Naive thymus-derived CD8-positive, alpha-beta T cell (primary cell): ENCODE measurements around the gene DLG1. TPM values are rescaled to one million over a fixed set of nuclear protein-coding genes. Genes with fewer than 3 reads are reported as not detected.
"Not testable (repeated sequence)": the region's sequence is repeated elsewhere in the genome, so short reads cannot be mapped to it uniquely, and the experiment has no call there.

Experiments used
- ATAC-seq, 2 donors: fragments of 150-1000 bp; cut with Tn5 transposase in 1 of 2; sonication (Bioruptor Pico), chemical (Tn5 transposase) in 1 of 2; 1 replicate in 1 of 2; 2 replicates in 1 of 2; pipeline ENCODE4 v1.10.0; 2021; ENCODE audit warnings: mild to moderate bottlenecking in 2 of 2, moderate library complexity in 2 of 2
- POLR2A ChIA-PET: fragments of 350-600 bp; sonication (Branson Sonifier 250); formaldehyde crosslinking; loops from one replicate; lab custom pipeline; 2021; ENCODE audit warnings: antibody characterized with exemption; lab: Charles Lee
- DNase-seq, 10 donors: peaks; one replicate each; pipeline versions ENCODE4 v3.0.0 to v3.0.0-alpha.2; 2020 to 2022
- H3K27ac Mint-ChIP-seq, 10 donors: one replicate each; pipeline ENCODE4 v1.8.0; 2020 to 2022; ENCODE audit warnings: mild to moderate bottlenecking in 10 of 10, mixed read lengths in 10 of 10, moderate library complexity in 4 of 10, inconsistent platforms in 1 of 10
- H3K27me3 Mint-ChIP-seq, 5 donors: one replicate each; pipeline ENCODE4 v1.8.0; 2021 to 2022; ENCODE audit warnings: mixed read lengths in 5 of 5
- H3K36me3 Mint-ChIP-seq, 3 donors: one replicate each; pipeline ENCODE4 v1.8.0; 2020 to 2022; ENCODE audit warnings: mixed read lengths in 3 of 3, mild to moderate bottlenecking in 2 of 3, inconsistent platforms in 1 of 3
- H3K4me1 Mint-ChIP-seq, 4 donors: one replicate each; pipeline ENCODE4 v1.8.0; 2021 to 2022; ENCODE audit warnings: mixed read lengths in 4 of 4
- H3K4me3 Mint-ChIP-seq, 10 donors: one replicate each; pipeline ENCODE4 v1.8.0; 2020 to 2022; ENCODE audit warnings: mild to moderate bottlenecking in 10 of 10, mixed read lengths in 10 of 10, moderate library complexity in 6 of 10, inconsistent platforms in 1 of 10
- H3K9me3 Mint-ChIP-seq, 9 donors: one replicate each; pipeline ENCODE4 v1.8.0; 2020 to 2022; ENCODE audit warnings: mixed read lengths in 9 of 9, mild to moderate bottlenecking in 3 of 9, inconsistent platforms in 1 of 9, moderate library complexity in 1 of 9
- polyA plus RNA-seq, 3 donors: library from polyadenylated mRNA; unstranded; fragments of 300-500 nt; fragmentation: Illumina TruSeq; gene quantifications; one replicate each; pipeline ENCODE4 v1.2.3, GENCODE V29; 2021
- total RNA-seq, 8 experiments: library from RNA in 2 of 8; stranded (reverse) in 2 of 8; gene quantifications; one replicate each; pipeline ENCODE4 v1.2.3 and lab custom pipeline; 2021 to 2026

DLG1 gene
- total and polyA plus RNA-seq, 5 experiments from 2014 or later: 23.5 to 87.1 (median 28.5) TPM

DNA sequence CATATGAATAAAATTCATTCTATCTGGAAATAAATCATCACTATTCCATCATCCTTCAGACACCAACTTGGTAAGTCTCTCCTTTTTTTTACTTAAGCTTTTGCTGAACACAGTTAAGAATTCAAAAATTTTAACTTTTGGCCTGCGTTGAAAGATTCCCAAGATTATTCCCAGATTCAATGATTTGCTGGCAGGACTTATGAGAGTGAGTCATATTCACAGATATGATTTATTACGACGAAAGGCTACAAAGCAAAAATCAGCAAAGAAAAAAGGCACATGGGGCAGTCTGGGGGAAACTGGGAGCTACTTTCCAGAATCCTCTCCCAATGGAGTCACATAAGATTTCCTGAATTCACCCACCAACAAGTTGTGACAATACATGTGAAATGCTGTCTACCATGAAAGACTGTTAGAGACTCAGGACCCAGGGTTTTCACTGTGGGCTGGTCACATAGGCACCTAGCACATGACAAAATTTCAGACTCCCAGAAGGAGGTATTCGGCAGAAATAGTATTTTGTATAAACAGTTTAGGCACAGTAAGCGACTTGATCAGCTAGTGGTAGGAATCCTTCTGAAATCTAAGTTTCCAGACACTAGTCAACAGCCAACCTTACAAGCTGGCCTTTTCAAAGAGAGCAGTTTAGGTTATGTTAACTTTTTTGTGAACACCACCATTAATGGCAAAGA, 82.1 kb downstream of the DLG1 start:
- H3K36me3 Mint-ChIP-seq: peaks cover 6 to 10% (median 8%) of the 10 kb centered on the region in 3 donors
- H3K27ac Mint-ChIP-seq: no peak overlapping the region
- POLR2A ChIA-PET: no interaction called here

DNA sequence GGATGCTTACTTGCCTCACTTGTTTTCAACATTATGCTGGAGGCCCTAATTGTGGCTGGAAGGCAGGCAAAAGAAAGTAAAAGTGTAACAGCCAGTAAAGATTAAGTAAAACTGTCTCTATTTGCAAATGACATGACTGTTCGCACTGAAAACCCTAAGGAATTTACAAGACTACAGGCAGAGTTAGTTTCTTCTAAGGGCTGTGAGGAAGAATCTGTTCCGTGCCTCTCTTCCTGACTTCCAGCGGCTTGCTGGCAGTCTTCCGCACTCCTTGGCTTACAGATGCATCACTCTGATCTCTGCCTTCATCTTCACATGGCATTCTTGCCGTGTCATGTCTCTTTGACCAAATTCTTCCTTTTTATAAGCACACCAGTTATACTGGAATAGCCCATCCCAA, 86.1 kb downstream of the DLG1 start:
- H3K27me3 Mint-ChIP-seq: no peaks in the 10 kb centered on the region
- peaks cover 4 to 15% (median 10%) of the 10 kb centered on the region in 3 donors for H3K36me3 Mint-ChIP-seq
- no peak overlapping the region for H3K4me3 Mint-ChIP-seq
- H3K9me3 Mint-ChIP-seq: peaks cover 0 to 12% (median 4%) of the 10 kb centered on the region in 9 donors
- no peak for DNase-seq
- H3K27ac Mint-ChIP-seq: no peak overlapping the region
- H3K4me1 Mint-ChIP-seq: peaks cover 28 to 74% (median 58%) of the 10 kb centered on the region in 4 donors
- POLR2A ChIA-PET: no interaction called here
- ATAC-seq: no peak

More for the DNA sequence above, 82.1 kb downstream of the DLG1 start:
- no peaks in the 10 kb centered on the region for H3K27me3 Mint-ChIP-seq
- peaks cover 25 to 59% (median 46%) of the 10 kb centered on the region in 4 donors for H3K4me1 Mint-ChIP-seq
- no peak overlapping the region for H3K4me3 Mint-ChIP-seq
- ATAC-seq (no peak), DNase-seq (no peak)
- peaks cover 0 to 12% (median 4%) of the 10 kb centered on the region in 9 donors for H3K9me3 Mint-ChIP-seq

DNA sequence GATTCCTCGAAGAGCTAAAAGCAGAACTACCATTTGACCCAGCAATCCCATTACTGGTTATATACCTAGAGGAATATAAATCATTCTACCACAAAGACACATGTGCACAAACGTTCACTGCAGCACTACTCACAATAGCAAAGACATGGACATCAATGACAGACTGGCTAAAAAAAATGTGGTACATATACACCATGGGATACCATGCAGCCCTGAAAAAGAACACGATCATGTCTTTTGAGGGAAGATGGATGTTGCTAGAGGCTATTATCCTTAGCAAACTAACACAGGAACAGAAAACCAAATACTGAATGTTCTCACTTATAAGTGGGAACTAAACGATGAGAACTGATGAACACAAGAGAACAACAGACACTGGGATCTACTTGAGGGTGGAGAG, 86.7 kb downstream of the DLG1 start:
- POLR2A ChIA-PET, ATAC-seq: not testable (repeated sequence)

GRCh38 chr3:197209366-197210260, 88.8 kb downstream of the DLG1 start:
- peak overlapping the region in 3 of 10 donors; percentile 1 to 62 (median 4) for H3K4me3 Mint-ChIP-seq
- peaks cover 4 to 15% (median 10%) of the 10 kb centered on the region in 3 donors for H3K36me3 Mint-ChIP-seq
- H3K27ac Mint-ChIP-seq: peak overlapping the region in 5 of 10 donors; percentile 5 to 77 (median 13)
- H3K4me1 Mint-ChIP-seq: peaks cover 34 to 75% (median 62%) of the 10 kb centered on the region in 4 donors
- ATAC-seq (no peak), DNase-seq (no peak)
- no peaks in the 10 kb centered on the region for H3K27me3 Mint-ChIP-seq
- POLR2A ChIA-PET: no interaction called here
- peaks cover 0 to 12% (median 4%) of the 10 kb centered on the region in 9 donors for H3K9me3 Mint-ChIP-seq

More for the DNA sequence above, 86.7 kb downstream of the DLG1 start:
- not testable (repeated sequence) for DNase-seq, H3K4me3 Mint-ChIP-seq, H3K27me3 Mint-ChIP-seq
- peaks cover 27 to 71% (median 57%) of the 10 kb centered on the region in 4 donors for H3K4me1 Mint-ChIP-seq
- peaks cover 0 to 12% (median 4%) of the 10 kb centered on the region in 9 donors for H3K9me3 Mint-ChIP-seq
- H3K36me3 Mint-ChIP-seq: peaks cover 4 to 15% (median 10%) of the 10 kb centered on the region in 3 donors
- peak overlapping the region in 1 of 10 donors; percentile 13 for H3K27ac Mint-ChIP-seq

DNA sequence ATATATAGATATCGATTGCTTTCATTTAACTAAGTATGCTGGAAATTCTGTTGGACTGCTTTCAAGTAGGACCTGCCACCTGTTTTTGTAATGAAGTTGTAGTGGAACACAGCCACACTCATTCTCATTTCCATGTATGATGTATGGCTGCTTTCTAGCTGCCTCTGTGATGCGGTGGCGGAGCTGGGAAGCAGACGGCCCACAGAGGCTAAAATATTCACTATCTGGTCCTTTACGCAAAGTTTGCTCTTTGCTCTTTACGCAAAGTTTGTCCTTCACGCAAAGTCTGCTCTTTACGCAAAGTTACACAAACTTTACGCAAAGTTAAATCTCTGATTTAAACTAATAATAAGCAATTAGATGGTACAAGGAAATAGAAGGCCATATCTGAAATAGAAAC, 91.5 kb downstream of the DLG1 start:
- H3K27me3 Mint-ChIP-seq: no peaks in the 10 kb centered on the region
- H3K9me3 Mint-ChIP-seq: peaks cover 0 to 8% (median 3%) of the 10 kb centered on the region in 9 donors
- H3K4me1 Mint-ChIP-seq: peaks cover 36 to 83% (median 72%) of the 10 kb centered on the region in 4 donors
- DNase-seq (no peak), ATAC-seq (no peak)
- POLR2A ChIA-PET: no interaction called here
- H3K4me3 Mint-ChIP-seq: no peak overlapping the region
- H3K27ac Mint-ChIP-seq: no peak overlapping the region
- peaks cover 0 to 13% (median 4%) of the 10 kb centered on the region in 3 donors for H3K36me3 Mint-ChIP-seq

GRCh38 chr3:197205675-197206074, 92.7 kb downstream of the DLG1 start:
- POLR2A ChIA-PET: no interaction called here
- H3K36me3 Mint-ChIP-seq: peaks cover 0 to 3% (median 0%) of the 10 kb centered on the region in 3 donors
- ATAC-seq (no peak), DNase-seq (no peak)
- H3K4me1 Mint-ChIP-seq: peaks cover 34 to 77% (median 70%) of the 10 kb centered on the region in 4 donors
- no peaks in the 10 kb centered on the region for H3K27me3 Mint-ChIP-seq
- no peaks in the 10 kb centered on the region for H3K9me3 Mint-ChIP-seq
- H3K27ac Mint-ChIP-seq: peak overlapping the region in 1 of 10 donors; percentile 50
- no peak overlapping the region for H3K4me3 Mint-ChIP-seq

GRCh38 chr3:197205265-197205664, 93.1 kb downstream of the DLG1 start:
- Mint-ChIP-seq H3K27ac (peak overlapping the region in 2 of 10 donors; percentile 9 to 47), H3K36me3 (peaks cover 0 to 3% (median 0%) of the 10 kb centered on the region in 3 donors), H3K4me3 (peak overlapping the region in 2 of 10 donors; percentile 8 to 45), H3K9me3 (no peaks in the 10 kb centered on the region), H3K27me3 (no peaks in the 10 kb centered on the region), H3K4me1 (peaks cover 37 to 77% (median 72%) of the 10 kb centered on the region in 4 donors)
- POLR2A ChIA-PET: no interaction called here
- ATAC-seq (no peak), DNase-seq (no peak)

DNA sequence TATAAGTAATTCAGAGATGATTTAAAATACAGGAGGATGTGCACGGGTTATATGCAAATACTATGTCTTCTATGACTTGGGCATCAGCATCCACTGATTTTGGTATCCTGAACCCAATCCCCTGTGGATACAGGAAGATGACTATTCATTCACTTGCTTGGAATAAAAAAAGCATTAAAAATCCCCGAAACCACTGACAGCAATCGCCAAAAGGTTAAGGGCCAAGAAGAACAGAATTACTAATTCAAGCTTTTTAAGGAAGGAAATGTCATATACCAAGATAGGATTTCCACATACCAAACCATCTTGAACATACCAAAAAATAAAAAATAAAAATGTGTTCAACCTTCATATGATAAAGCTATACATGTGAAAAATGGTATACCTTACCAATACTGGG, 93.7 kb downstream of the DLG1 start:
- no peak for ATAC-seq
- peaks cover 33 to 73% (median 69%) of the 10 kb centered on the region in 4 donors for H3K4me1 Mint-ChIP-seq
- peak overlapping the region in 2 of 10 donors; percentile 18 to 45 for H3K4me3 Mint-ChIP-seq
- peaks cover 0 to 3% (median 0%) of the 10 kb centered on the region in 3 donors for H3K36me3 Mint-ChIP-seq
- no peaks in the 10 kb centered on the region for H3K9me3 Mint-ChIP-seq
- H3K27me3 Mint-ChIP-seq: no peaks in the 10 kb centered on the region
- DNase-seq: no peak
- H3K27ac Mint-ChIP-seq: peak overlapping the region in 2 of 10 donors; percentile 43 to 47
- POLR2A ChIA-PET: no interaction called here

DNA sequence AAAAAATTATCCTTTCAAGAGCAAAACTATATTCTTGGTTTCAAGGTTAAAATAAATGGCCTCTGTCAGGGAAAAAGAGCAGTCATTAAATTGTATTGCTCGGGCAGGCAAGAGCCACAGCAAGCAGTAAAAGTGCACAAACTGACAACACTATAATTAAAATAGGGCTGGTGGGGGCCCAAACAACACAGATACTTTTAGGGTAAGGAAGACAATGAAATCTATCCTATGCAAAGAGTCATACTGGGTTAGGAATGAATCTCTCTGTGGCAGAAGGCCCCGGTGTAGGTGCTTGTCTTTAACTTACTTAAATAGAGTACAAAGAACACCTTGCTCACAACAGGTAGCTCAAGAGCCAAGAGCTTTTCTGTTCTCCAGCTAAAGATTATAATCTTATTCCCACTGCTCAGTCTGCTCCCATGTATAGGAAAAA, 94.7 kb downstream of the DLG1 start:
- Mint-ChIP-seq H3K36me3 (peaks cover 0 to 9% (median 0%) of the 10 kb centered on the region in 3 donors), H3K9me3 (no peaks in the 10 kb centered on the region), H3K27ac (peak overlapping the region in 5 of 10 donors; percentile 2 to 70 (median 31)), H3K4me3 (peak overlapping the region in 2 of 10 donors; percentile 1 to 14), H3K4me1 (peaks cover 30 to 64% (median 62%) of the 10 kb centered on the region in 4 donors), H3K27me3 (no peaks in the 10 kb centered on the region)
- no peak for DNase-seq
- POLR2A ChIA-PET: no interaction called here
- no peak for ATAC-seq

DNA sequence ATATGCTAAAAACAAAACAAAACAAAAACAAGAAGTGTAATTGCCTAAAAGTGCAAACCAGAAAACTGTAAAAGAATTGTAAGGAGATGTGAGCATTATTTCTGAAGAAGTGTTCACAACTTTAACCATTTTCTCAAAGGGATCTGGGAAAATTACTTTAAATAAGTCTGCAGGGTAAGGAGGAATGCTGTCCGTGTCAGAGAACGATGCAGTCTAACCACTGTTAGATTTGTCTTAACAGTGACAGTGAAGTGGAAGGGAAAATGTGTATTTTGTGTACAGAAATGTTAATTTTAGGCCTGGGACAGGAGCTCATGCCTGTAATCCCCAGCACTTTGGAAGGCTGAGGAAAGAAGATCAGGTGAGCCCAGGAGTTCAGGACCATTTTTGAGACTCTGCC, 95.7 kb downstream of the DLG1 start:
- Mint-ChIP-seq H3K27me3 (no peaks in the 10 kb centered on the region), H3K4me3 (peak overlapping the region in 1 of 10 donors; percentile 41), H3K27ac (peak overlapping the region in 1 of 10 donors; percentile 19), H3K9me3 (no peaks in the 10 kb centered on the region), H3K36me3 (peaks cover 0 to 5% (median 5%) of the 10 kb centered on the region in 3 donors), H3K4me1 (peaks cover 28 to 61% (median 58%) of the 10 kb centered on the region in 4 donors)
- no peak for ATAC-seq
- no peak for DNase-seq
- POLR2A ChIA-PET: no interaction called here

DNA sequence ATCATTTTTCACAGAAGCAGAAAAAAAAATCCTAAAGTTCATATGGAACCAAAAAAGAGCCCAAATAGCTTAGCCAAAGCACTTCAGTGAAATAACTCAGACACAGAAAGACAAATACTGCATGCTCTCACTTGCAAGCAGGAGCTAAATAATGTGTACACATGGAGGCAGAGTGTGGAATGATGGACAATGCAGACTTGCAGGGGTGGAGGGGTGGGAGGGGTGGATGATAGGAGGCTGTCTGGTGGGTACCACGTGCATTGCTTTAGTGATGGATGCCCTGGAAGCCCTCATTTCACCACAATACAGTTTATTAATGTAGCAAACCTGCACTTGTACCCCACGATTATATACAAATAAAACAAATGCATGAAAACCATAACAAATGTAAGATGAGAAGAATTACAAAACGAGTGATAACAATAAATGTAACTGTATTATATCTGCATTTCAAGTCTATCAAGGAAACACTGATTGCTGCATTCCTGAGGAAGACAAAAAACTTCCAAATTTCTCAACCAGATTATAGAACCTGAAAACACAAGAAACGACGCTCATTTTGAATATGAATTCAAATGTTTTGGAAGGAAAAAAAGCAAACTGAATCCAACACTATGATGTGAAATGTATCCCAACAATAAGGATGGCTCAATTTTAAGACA, 96.5 kb downstream of the DLG1 start:
- peak overlapping the region in 2 of 10 donors; percentile 19 to 21 for H3K27ac Mint-ChIP-seq
- peaks cover 30 to 66% (median 62%) of the 10 kb centered on the region in 4 donors for H3K4me1 Mint-ChIP-seq
- peak overlapping the region in 1 of 10 donors; percentile 35 for H3K4me3 Mint-ChIP-seq
- peaks cover 0 to 5% (median 5%) of the 10 kb centered on the region in 3 donors for H3K36me3 Mint-ChIP-seq
- ATAC-seq (no peak), DNase-seq (no peak)
- no peaks in the 10 kb centered on the region for H3K9me3 Mint-ChIP-seq
- POLR2A ChIA-PET: no interaction called here
- no peaks in the 10 kb centered on the region for H3K27me3 Mint-ChIP-seq

- H3K27ac Mint-ChIP-seq: not testable (repeated sequence)
These were observed 97.6 kb downstream of the DLG1 start for GRCh38 chr3:197200856-197201255.

More at GRCh38 chr3:197200856-197201255, 97.6 kb downstream of the DLG1 start:
- H3K4me3 Mint-ChIP-seq, H3K9me3 Mint-ChIP-seq, H3K36me3 Mint-ChIP-seq, DNase-seq, POLR2A ChIA-PET, H3K27me3 Mint-ChIP-seq, ATAC-seq: not testable (repeated sequence)
- peaks cover 26 to 65% (median 59%) of the 10 kb centered on the region in 4 donors for H3K4me1 Mint-ChIP-seq
